ENCODE results near the gene CREB3L2.

The CREB3L2 gene

GRCh38 chr7:137844677-137845425 lies 157.0 kb downstream of the CREB3L2 start:
- Histone ChIP-seq H3K4me3 (ENCODE audit: insufficient read depth, low read length, poor library complexity, severe bottlenecking) (no peak overlapping the region), H2AFZ (ENCODE audit: low read depth, low read length, severe bottlenecking) (no peak overlapping the region), H3F3A (ENCODE audit: insufficient read depth) (no peaks in the 10 kb centered on the region), H3K27ac (ENCODE audit: low read depth, low read length) (no peak overlapping the region), H3K9ac (ENCODE audit: low read length) (no peak overlapping the region), H3K4me2 (ENCODE audit: low read depth, low read length, poor library complexity, severe bottlenecking) (no peak overlapping the region), H3K27me3 (ENCODE audit: low read length) (no peaks in the 10 kb centered on the region), H3K9me2 (replicated peaks; ENCODE audit: insufficient read depth, low read length) (no peaks in the 10 kb centered on the region), H3K9me3 (ENCODE audit: insufficient read depth, low read length) (no peaks in the 10 kb centered on the region), H3K36me3 (ENCODE audit: low read length) (no peaks in the 10 kb centered on the region), H3K79me2 (ENCODE audit: insufficient read depth, low read length) (no peaks in the 10 kb centered on the region), H4K20me1 (ENCODE audit: low read depth, low read length) (no peaks in the 10 kb centered on the region)
- TF ChIP-seq CTCF (IDR thresholded peaks at IDR 0.05; ENCODE audit: insufficient read depth, low read length, poor library complexity, severe bottlenecking) = no peak
- no peak for TF ChIP-seq EZH2phosphoT487 (conservative IDR thresholded peaks at IDR 0.05; ENCODE audit: low read length)

GRCh38 chr7:137839903-137840779 lies 161.7 kb downstream of the CREB3L2 start:
- Histone ChIP-seq H3K27me3 (ENCODE audit: low read length) (no peaks in the 10 kb centered on the region), H4K20me1 (ENCODE audit: low read depth, low read length) (no peaks in the 10 kb centered on the region), H3K4me2 (ENCODE audit: low read depth, low read length, poor library complexity, severe bottlenecking) (no peak overlapping the region), H3K27ac (ENCODE audit: low read depth, low read length) (no peak overlapping the region), H3K36me3 (ENCODE audit: low read length) (no peaks in the 10 kb centered on the region), H3K79me2 (ENCODE audit: insufficient read depth, low read length) (no peaks in the 10 kb centered on the region), H2AFZ (ENCODE audit: low read depth, low read length, severe bottlenecking) (no peak overlapping the region), H3F3A (ENCODE audit: insufficient read depth) (no peaks in the 10 kb centered on the region), H3K9me2 (replicated peaks; ENCODE audit: insufficient read depth, low read length) (no peaks in the 10 kb centered on the region), H3K4me3 (ENCODE audit: insufficient read depth, low read length, poor library complexity, severe bottlenecking) (no peak overlapping the region), H3K9ac (ENCODE audit: low read length) (no peak overlapping the region), H3K9me3 (ENCODE audit: insufficient read depth, low read length) (no peaks in the 10 kb centered on the region)
- no peak for TF ChIP-seq CTCF (IDR thresholded peaks at IDR 0.05; ENCODE audit: insufficient read depth, low read length, poor library complexity, severe bottlenecking)
- no peak for TF ChIP-seq EZH2phosphoT487 (conservative IDR thresholded peaks at IDR 0.05; ENCODE audit: low read length)

- Histone ChIP-seq H3K9me2 (replicated peaks; ENCODE audit: insufficient read depth, low read length) (no peaks in the 10 kb centered on the region), H3K4me3 (ENCODE audit: insufficient read depth, low read length, poor library complexity, severe bottlenecking) (no peak overlapping the region), H3K79me2 (ENCODE audit: insufficient read depth, low read length) (no peaks in the 10 kb centered on the region), H4K20me1 (ENCODE audit: low read depth, low read length) (no peaks in the 10 kb centered on the region), H3K36me3 (ENCODE audit: low read length) (no peaks in the 10 kb centered on the region), H3K4me2 (ENCODE audit: low read depth, low read length, poor library complexity, severe bottlenecking) (no peak overlapping the region), H3K9ac (ENCODE audit: low read length) (no peak overlapping the region), H2AFZ (ENCODE audit: low read depth, low read length, severe bottlenecking) (no peak overlapping the region), H3K27me3 (ENCODE audit: low read length) (no peaks in the 10 kb centered on the region), H3F3A (ENCODE audit: insufficient read depth) (no peaks in the 10 kb centered on the region), H3K9me3 (ENCODE audit: insufficient read depth, low read length) (no peaks in the 10 kb centered on the region), H3K27ac (ENCODE audit: low read depth, low read length) (no peak overlapping the region)
- no peak for TF ChIP-seq CTCF (IDR thresholded peaks at IDR 0.05; ENCODE audit: insufficient read depth, low read length, poor library complexity, severe bottlenecking)
- TF ChIP-seq EZH2phosphoT487 (conservative IDR thresholded peaks at IDR 0.05; ENCODE audit: low read length) = no peak
Measured at GRCh38 chr7:137838706-137839315, 163.1 kb downstream of the CREB3L2 start.

Measured in SU-DHL-6 (cell line).